H1 (cell line): Measurements from ENCODE around the gene UPF2. TPM values are rescaled to one million over a fixed set of nuclear protein-coding genes. Genes with fewer than 3 reads are reported as not detected.

Experiments
- NANOG ChIP-seq: IDR thresholded peaks from 2 replicates; pipeline ENCODE4 v1.6.1; 2011; ENCODE audit warnings: low read length, low read depth, mild to moderate bottlenecking, inconsistent platforms; ENCODE audit not compliant: insufficient read depth, poor library complexity, severe bottlenecking
- RFX5 ChIP-seq: IDR thresholded peaks from 2 replicates; pipeline ENCODE4 v1.6.1; 2011; ENCODE audit warnings: low read depth, low read length, improper control_type of control experiment, borderline replicate concordance
- RXRA ChIP-seq: IDR thresholded peaks from 2 replicates; pipeline ENCODE4 v1.6.1; 2011; ENCODE audit warnings: low read depth, mild to moderate bottlenecking, low read length, moderate library complexity; ENCODE audit not compliant: insufficient read depth
- SAP30 ChIP-seq: fragments of 300-600 bp; sonication (generic); IDR thresholded peaks from 2 replicates; pipeline ENCODE4 v1.7.1; 2012; ENCODE audit warnings: low read length, moderate library complexity, mild to moderate bottlenecking, inconsistent platforms; ENCODE audit not compliant: insufficient read depth, insufficient replicate concordance
- TAF1 ChIP-seq: IDR thresholded peaks from 2 replicates; pipeline ENCODE4 v1.6.1; 2011; ENCODE audit warnings: mild to moderate bottlenecking, low read depth, low read length
- polyA plus RNA-seq, 7 experiments: library from polyadenylated mRNA; depleted of rRNA in 3 of 7; stranded (reverse) in 5 of 7; unstranded in 2 of 7; fragments of >200 nt in 5 of 7; fragments of 200-250 nt in 2 of 7; gene quantifications; 1 replicate in 5 of 7; 2 replicates in 1 of 7; 4 replicates in 1 of 7; pipeline versions ENCODE4 v1.2.1 to v1.2.3, GENCODE V29; 2011 to 2013; ENCODE audit warnings: missing spikeins in 2 of 7, mixed read lengths in 2 of 7
- total RNA-seq: library from RNA; stranded (reverse); fragmentation: NEBNext Ultra II Directional; extraction: Animal tissue kit (Norgen Biotek cat#: 25700); gene quantifications from 2 replicates; pipeline ENCODE4 v1.2.1, GENCODE V29; 2021

The UPF2 gene
- total and polyA plus RNA-seq, 2 of the 8 experiments (the other 6 are each of a cell fraction or from before 2014, with no cell fraction given), result 6.2 to 32.8 TPM

DNA sequence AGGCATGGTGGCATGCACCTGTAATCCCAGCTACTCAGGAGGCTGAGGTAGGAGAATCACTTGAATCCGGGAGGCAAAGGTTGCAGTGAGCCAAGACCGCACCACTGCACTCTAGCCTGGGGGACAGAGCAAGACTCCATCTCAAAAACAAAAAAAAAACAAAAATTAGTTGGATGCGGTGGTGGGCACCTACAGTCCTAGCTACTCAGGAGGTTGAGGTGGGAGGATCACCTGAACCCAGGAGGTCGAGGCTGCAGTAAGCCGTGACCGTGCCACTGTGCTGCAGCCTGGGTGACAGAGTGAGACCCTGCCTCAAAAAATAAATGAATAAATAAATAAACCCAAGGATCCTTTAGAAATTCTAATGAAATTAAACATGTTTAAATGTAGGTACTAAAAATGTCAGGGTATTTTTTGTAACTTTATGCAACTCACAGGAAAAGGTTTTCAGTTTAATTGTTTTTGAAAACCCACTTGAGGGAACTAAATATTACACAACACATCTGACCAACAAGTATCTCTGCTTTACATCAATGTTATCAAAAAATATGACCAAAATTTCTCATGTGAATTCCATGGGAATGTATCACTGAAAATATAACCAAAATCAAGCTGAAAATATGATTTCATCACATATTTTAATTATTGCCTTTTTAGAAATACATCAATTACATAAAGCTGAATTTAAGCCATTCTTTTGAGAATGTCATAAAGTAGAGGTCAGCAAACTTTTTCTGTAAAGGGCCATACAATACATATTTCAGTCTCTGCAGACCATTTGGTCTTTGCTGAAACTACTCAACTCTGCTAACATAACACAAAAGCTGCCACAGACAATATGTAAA lies 23.9 kb downstream of the UPF2 start (continued):
- no peak for TF ChIP-seq TAF1
- no peak for TF ChIP-seq RXRA
- TF ChIP-seq RFX5, result no peak
- TF ChIP-seq SAP30, result no peak
- no peak for TF ChIP-seq NANOG
- TF ChIP-seq, all 59 proteins: peak for 0
